HG03196 (cell line): Measurements from ENCODE around the gene TET2.

Experiments used
- ATAC-seq: cut with Tn5 transposase; IDR thresholded peaks from one replicate; pipeline ENCODE4 v1.9.1; 2021; ENCODE audit not compliant: unreplicated experiment

Gene TET2

GRCh38 chr4:105230287-105230686 is 83.6 kb downstream of the TET2 start:
- ATAC-seq, result no peak

GRCh38 chr4:105232374-105232773 is 85.7 kb downstream of the TET2 start:
- no peak for ATAC-seq

- ATAC-seq, result no peak
Measured at GRCh38 chr4:105234582-105234981, 87.9 kb downstream of the TET2 start.

- peak; percentile 89 for ATAC-seq
Measured at GRCh38 chr4:105236202-105236915, 89.7 kb downstream of the TET2 start.

GRCh38 chr4:105236916-105237311 is 90.2 kb downstream of the TET2 start:
- ATAC-seq, result peak; percentile 25

- no peak for ATAC-seq
Measured at GRCh38 chr4:105240037-105240436, 93.4 kb downstream of the TET2 start.

GRCh38 chr4:105241451-105241850 is 94.8 kb downstream of the TET2 start:
- no peak for ATAC-seq

- no peak for ATAC-seq
Measured at GRCh38 chr4:105243446-105243845, 96.8 kb downstream of the TET2 start.

GRCh38 chr4:105246712-105247111 is 100.0 kb downstream of the TET2 start:
- no peak for ATAC-seq

GRCh38 chr4:105248613-105249012 is 101.9 kb downstream of the TET2 start:
- ATAC-seq, result no peak

GRCh38 chr4:105257817-105258495 is 111.3 kb downstream of the TET2 start:
- no peak for ATAC-seq

- ATAC-seq, result no peak
Measured at GRCh38 chr4:105265689-105266088, 119.0 kb downstream of the TET2 start.

GRCh38 chr4:105267280-105267679 is 120.6 kb downstream of the TET2 start:
- ATAC-seq, result no peak

GRCh38 chr4:105272002-105272401 is 125.3 kb downstream of the TET2 start:
- no peak for ATAC-seq

- no peak for ATAC-seq
Measured at GRCh38 chr4:105273230-105273629, 126.6 kb downstream of the TET2 start.

GRCh38 chr4:105274090-105274489 is 127.4 kb downstream of the TET2 start:
- no peak for ATAC-seq

- ATAC-seq, result no peak
Measured at GRCh38 chr4:105274504-105274903, 127.8 kb downstream of the TET2 start.

GRCh38 chr4:105276361-105277104 is 129.9 kb downstream of the TET2 start:
- ATAC-seq, result no peak

GRCh38 chr4:105277702-105278101 is 131.0 kb downstream of the TET2 start:
- ATAC-seq, result no peak

GRCh38 chr4:105279314-105279713 is 132.6 kb downstream of the TET2 start:
- no peak for ATAC-seq

- ATAC-seq, result no peak
Measured at GRCh38 chr4:105280338-105281123, 133.9 kb downstream of the TET2 start.
